ENCODE data around the gene PRPF39. TPM values are rescaled to one million over a fixed set of nuclear protein-coding genes. Genes with fewer than 3 reads are reported as not detected.

The PRPF39 gene
- total and polyA plus RNA-seq, 2 of the 4 experiments (the other 2 are of a cell fraction): 18.1 to 29.6 TPM

DNA sequence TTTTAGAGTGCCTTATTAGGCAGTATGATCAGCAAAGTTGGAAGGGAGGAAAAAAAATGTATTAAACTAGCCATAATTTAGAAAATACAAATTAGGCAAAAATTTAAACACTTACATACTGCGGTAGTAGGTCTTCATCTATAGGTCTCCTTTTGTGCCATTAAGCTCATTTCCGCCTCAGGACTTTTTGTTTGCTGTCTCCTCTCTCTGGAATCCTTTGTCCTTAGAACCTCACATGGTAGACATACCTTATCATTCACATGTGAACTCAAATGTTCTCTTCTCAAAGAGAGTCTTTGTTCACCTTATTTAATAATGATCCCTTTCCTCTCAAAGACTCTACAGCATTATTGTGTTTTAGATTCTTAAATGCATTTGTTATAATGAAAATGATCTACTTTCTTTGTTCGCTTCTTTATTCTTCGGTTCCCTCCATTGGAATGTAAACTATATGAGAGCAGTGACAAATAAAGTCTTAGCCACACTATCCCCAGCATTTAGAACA lies 66.5 kb downstream of the PRPF39 start:
- Histone ChIP-seq H3K4me2 (ENCODE audit: low read depth, low read length) (no peak overlapping the region), H4K5ac (ENCODE audit: low read depth, low read length) (no peak overlapping the region), H3K36me3 (ENCODE audit: control insufficient read depth, insufficient read depth, low read length) (no peaks in the 10 kb centered on the region), H2BK5ac (ENCODE audit: low read depth, low read length, poor library complexity, severe bottlenecking) (no peak overlapping the region), H3K18ac (ENCODE audit: low read depth, low read length) (no peak overlapping the region), H3K56ac (ENCODE audit: extremely low read depth, insufficient read depth, low read length) (no peak overlapping the region), H2AK5ac (ENCODE audit: low read depth, low read length) (no peak overlapping the region), H4K91ac (ENCODE audit: insufficient read depth, low read depth, low read length) (no peak overlapping the region), H4K20me1 (ENCODE audit: insufficient read depth, low read length) (no peaks in the 10 kb centered on the region), H3K4me3 (ENCODE audit: insufficient read depth, low read depth, low read length) (no peak overlapping the region), H3K4me1 (ENCODE audit: control insufficient read depth, insufficient read depth, low read length) (no peaks in the 10 kb centered on the region), H3K9me1 (ENCODE audit: insufficient read depth, low read length) (no peaks in the 10 kb centered on the region), H4K8ac (ENCODE audit: low read depth in 2 of 2, low read length in 2 of 2) (no peak overlapping the region), H2AFZ (replicated peaks; ENCODE audit: low read length, poor library complexity) (no peak overlapping the region), H3K9ac (ENCODE audit: low read depth, low read length) (no peak overlapping the region), H3K14ac (replicated peaks; ENCODE audit: low read depth, low read length) (no peak overlapping the region), H3K9me3 (ENCODE audit: control insufficient read depth, insufficient read depth, low read length) (no peaks in the 10 kb centered on the region), H2AK9ac (replicated peaks; ENCODE audit: low read depth, low read length, poor library complexity) (no peak overlapping the region), H3K23ac (ENCODE audit: low read depth, low read length) (no peak overlapping the region), H2BK120ac (ENCODE audit: low read depth, low read length) (no peak overlapping the region), H3K27me3 (ENCODE audit: control insufficient read depth, insufficient read depth, low read length) (no peaks in the 10 kb centered on the region), H2BK20ac (ENCODE audit: low read depth, low read length) (no peak overlapping the region), H3K27ac (ENCODE audit: insufficient read depth, low read length) (no peak overlapping the region), H3K4ac (ENCODE audit: low read depth, low read length) (no peak overlapping the region), H3K79me1 (ENCODE audit: low read depth in 1 of 2, low read length in 2 of 2) (peaks cover 0 to 3% of the 10 kb centered on the region in 2 experiments; a peak in 2 of 4 replicates), H2BK15ac (ENCODE audit: low read depth, low read length) (no peak overlapping the region)
- intact Hi-C loops (cut with micrococcal nuclease) (no loop called here), dilution Hi-C loops (cut with HindIII; ENCODE audit: low sequenced_read_pairs, unreplicated experiment) (no loop called here), in situ Hi-C loops (cut with MboI; ENCODE audit: low sequenced_read_pairs) (no loop called here)
- TF ChIP-seq RCOR1 (IDR thresholded peaks at IDR 0.05; ENCODE audit: insufficient replicate concordance, low read length) (no peak), NFE2L2 (IDR thresholded peaks at IDR 0.05; ENCODE audit: low read depth, low read length) (no peak), RFX5 (IDR thresholded peaks at IDR 0.05; ENCODE audit: low read depth, low read length) (no peak), POLR2A (IDR thresholded peaks at IDR 0.05; ENCODE audit: low read depth, low read length) (no peak), CEBPB (IDR thresholded peaks at IDR 0.05; ENCODE audit: low read depth, low read length) (no peak), MXI1 (IDR thresholded peaks at IDR 0.05; ENCODE audit: borderline replicate concordance, low read depth, low read length) (no peak), FOS (IDR thresholded peaks at IDR 0.05; ENCODE audit: low read depth, low read length) (no peak), SMC3 (IDR thresholded peaks at IDR 0.05; ENCODE audit: low read depth, low read length) (no peak), RAD21 (IDR thresholded peaks at IDR 0.05; ENCODE audit: low read length) (no peak), CHD1 (IDR thresholded peaks at IDR 0.05; ENCODE audit: low read depth, low read length) (no peak)
- TF ChIP-seq, protein P1, sequence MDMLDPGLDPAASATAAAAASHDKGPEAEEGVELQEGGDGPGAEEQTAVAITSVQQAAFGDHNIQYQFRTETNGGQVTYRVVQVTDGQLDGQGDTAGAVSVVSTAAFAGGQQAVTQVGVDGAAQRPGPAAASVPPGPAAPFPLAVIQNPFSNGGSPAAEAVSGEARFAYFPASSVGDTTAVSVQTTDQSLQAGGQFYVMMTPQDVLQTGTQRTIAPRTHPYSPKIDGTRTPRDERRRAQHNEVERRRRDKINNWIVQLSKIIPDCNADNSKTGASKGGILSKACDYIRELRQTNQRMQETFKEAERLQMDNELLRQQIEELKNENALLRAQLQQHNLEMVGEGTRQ (IDR thresholded peaks at IDR 0.05; ENCODE audit: low read depth, low read length): no peak
- TF ChIP-seq, protein P2, sequence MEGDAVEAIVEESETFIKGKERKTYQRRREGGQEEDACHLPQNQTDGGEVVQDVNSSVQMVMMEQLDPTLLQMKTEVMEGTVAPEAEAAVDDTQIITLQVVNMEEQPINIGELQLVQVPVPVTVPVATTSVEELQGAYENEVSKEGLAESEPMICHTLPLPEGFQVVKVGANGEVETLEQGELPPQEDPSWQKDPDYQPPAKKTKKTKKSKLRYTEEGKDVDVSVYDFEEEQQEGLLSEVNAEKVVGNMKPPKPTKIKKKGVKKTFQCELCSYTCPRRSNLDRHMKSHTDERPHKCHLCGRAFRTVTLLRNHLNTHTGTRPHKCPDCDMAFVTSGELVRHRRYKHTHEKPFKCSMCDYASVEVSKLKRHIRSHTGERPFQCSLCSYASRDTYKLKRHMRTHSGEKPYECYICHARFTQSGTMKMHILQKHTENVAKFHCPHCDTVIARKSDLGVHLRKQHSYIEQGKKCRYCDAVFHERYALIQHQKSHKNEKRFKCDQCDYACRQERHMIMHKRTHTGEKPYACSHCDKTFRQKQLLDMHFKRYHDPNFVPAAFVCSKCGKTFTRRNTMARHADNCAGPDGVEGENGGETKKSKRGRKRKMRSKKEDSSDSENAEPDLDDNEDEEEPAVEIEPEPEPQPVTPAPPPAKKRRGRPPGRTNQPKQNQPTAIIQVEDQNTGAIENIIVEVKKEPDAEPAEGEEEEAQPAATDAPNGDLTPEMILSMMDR (conservative IDR thresholded peaks at IDR 0.05; ENCODE audit: low read depth, low read length): no peak
- TF ChIP-seq, protein P3, sequence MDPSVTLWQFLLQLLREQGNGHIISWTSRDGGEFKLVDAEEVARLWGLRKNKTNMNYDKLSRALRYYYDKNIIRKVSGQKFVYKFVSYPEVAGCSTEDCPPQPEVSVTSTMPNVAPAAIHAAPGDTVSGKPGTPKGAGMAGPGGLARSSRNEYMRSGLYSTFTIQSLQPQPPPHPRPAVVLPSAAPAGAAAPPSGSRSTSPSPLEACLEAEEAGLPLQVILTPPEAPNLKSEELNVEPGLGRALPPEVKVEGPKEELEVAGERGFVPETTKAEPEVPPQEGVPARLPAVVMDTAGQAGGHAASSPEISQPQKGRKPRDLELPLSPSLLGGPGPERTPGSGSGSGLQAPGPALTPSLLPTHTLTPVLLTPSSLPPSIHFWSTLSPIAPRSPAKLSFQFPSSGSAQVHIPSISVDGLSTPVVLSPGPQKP (IDR thresholded peaks at IDR 0.05; ENCODE audit: borderline replicate concordance, low read depth, low read length): no peak
- ChIA-PET POLR2A (ENCODE audit: unreplicated experiment) (no interaction called here), CTCF (no interaction called here)
- ATAC-seq (ENCODE audit: low read depth) (no peak), DNase-seq (no peak)
- BruUV-seq (replicated peaks): no TSS peak
- WGBS, 2 experiments (ENCODE audit: extremely low coverage in 2 of 2, insufficient read length in 1 of 2): 100% methylated on average over 1 of the region's 4 CpGs; no CpG with 5 or more reads in 1 of the 2 experiments
